ENCODE results near the gene LDLR.
"Not testable (repeated sequence)": the region's sequence is repeated elsewhere in the genome, so short reads cannot be mapped to it uniquely, and the experiment has no call there.

The LDLR gene

DNA sequence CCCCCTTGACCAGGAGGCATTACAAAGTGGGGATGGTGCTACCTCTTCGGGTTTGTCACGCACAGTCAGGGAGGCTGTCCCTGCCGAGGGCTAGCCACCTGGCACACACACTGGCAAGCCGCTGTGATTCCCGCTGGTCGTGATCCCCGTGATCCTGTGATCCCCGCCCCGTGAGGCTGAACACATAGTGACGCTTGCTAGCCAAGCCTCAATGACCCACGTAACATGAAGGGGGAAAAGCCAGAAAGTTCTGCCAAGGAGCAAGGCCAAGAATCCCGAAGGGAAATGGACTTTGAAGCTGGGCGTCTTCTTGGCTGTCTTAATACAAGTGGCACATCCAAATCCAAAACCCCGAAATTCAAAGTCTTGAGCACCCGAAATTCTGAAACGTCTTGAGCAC lies 13.7 kb downstream of the LDLR start:
- TF ChIP-seq, protein P1, sequence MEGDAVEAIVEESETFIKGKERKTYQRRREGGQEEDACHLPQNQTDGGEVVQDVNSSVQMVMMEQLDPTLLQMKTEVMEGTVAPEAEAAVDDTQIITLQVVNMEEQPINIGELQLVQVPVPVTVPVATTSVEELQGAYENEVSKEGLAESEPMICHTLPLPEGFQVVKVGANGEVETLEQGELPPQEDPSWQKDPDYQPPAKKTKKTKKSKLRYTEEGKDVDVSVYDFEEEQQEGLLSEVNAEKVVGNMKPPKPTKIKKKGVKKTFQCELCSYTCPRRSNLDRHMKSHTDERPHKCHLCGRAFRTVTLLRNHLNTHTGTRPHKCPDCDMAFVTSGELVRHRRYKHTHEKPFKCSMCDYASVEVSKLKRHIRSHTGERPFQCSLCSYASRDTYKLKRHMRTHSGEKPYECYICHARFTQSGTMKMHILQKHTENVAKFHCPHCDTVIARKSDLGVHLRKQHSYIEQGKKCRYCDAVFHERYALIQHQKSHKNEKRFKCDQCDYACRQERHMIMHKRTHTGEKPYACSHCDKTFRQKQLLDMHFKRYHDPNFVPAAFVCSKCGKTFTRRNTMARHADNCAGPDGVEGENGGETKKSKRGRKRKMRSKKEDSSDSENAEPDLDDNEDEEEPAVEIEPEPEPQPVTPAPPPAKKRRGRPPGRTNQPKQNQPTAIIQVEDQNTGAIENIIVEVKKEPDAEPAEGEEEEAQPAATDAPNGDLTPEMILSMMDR (IDR thresholded peaks at IDR 0.05; ENCODE audit: low read depth, low read length): no peak
- TF ChIP-seq POLR2A (IDR thresholded peaks at IDR 0.05; ENCODE audit: extremely low read depth, insufficient read length) (no peak), MYC (IDR thresholded peaks at IDR 0.05; ENCODE audit: low read depth, low read length) (no peak)
- TF ChIP-seq, protein P2, sequence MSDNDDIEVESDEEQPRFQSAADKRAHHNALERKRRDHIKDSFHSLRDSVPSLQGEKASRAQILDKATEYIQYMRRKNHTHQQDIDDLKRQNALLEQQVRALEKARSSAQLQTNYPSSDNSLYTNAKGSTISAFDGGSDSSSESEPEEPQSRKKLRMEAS (IDR thresholded peaks at IDR 0.05; ENCODE audit: low read depth, low read length): no peak

DNA sequence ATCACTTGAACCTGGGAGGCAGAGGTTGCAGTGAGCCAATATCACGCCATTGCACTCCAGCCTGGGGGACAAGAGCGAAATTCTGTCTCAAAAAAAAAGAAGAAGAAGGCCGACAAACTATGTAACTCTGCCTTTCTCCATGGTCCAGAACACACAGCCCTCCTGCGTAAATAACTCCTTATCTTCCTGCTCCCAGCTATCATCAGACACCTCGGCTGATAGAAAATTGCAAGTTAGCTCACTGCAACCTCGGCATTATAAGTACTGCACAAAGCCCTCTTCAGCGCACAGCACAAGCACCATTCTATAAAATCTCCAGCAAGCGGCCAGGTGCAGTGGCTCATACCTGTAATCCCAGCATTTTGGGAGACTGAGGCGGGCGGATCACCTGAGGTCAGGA lies 14.4 kb downstream of the LDLR start:
- not testable (repeated sequence) for H3K4me3 ChIP-seq (ENCODE audit: low read depth, low read length); DNase-seq (ENCODE audit: low read depth)

More for the DNA sequence above, 13.7 kb downstream of the LDLR start:
- H3K4me3 ChIP-seq (ENCODE audit: low read depth, low read length): no peak overlapping the region
- DNase-seq (ENCODE audit: low read depth): no peak

DNA sequence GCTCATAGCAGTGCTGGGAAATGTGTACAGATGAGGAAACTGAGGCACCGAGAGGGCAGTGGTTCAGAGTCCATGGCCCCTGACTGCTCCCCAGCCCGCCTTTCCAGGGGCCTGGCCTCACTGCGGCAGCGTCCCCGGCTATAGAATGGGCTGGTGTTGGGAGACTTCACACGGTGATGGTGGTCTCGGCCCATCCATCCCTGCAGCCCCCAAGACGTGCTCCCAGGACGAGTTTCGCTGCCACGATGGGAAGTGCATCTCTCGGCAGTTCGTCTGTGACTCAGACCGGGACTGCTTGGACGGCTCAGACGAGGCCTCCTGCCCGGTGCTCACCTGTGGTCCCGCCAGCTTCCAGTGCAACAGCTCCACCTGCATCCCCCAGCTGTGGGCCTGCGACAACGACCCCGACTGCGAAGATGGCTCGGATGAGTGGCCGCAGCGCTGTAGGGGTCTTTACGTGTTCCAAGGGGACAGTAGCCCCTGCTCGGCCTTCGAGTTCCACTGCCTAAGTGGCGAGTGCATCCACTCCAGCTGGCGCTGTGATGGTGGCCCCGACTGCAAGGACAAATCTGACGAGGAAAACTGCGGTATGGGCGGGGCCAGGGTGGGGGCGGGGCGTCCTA lies 15.9 kb downstream of the LDLR start:
- H3K4me3 ChIP-seq (ENCODE audit: low read depth, low read length): no peak overlapping the region
- TF ChIP-seq POLR2A (IDR thresholded peaks at IDR 0.05; ENCODE audit: extremely low read depth, insufficient read length) (no peak), MYC (IDR thresholded peaks at IDR 0.05; ENCODE audit: low read depth, low read length) (no peak)
- no peak for DNase-seq (ENCODE audit: low read depth)

DNA sequence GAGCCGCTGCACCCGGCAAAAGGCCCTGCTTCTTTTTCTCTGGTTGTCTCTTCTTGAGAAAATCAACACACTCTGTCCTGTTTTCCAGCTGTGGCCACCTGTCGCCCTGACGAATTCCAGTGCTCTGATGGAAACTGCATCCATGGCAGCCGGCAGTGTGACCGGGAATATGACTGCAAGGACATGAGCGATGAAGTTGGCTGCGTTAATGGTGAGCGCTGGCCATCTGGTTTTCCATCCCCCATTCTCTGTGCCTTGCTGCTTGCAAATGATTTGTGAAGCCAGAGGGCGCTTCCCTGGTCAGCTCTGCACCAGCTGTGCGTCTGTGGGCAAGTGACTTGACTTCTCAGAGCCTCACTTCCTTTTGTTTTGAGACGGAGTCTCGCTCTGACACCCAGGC lies 17.2 kb downstream of the LDLR start:
- TF ChIP-seq MYC (IDR thresholded peaks at IDR 0.05; ENCODE audit: low read depth, low read length) (no peak), POLR2A (IDR thresholded peaks at IDR 0.05; ENCODE audit: extremely low read depth, insufficient read length) (no peak)
- TF ChIP-seq, protein P2 (IDR thresholded peaks at IDR 0.05; ENCODE audit: low read depth, low read length): no peak
- TF ChIP-seq, protein P1 (IDR thresholded peaks at IDR 0.05; ENCODE audit: low read depth, low read length): no peak
- H3K4me3 ChIP-seq (ENCODE audit: low read depth, low read length): no peak overlapping the region
- DNase-seq (ENCODE audit: low read depth): no peak

DNA sequence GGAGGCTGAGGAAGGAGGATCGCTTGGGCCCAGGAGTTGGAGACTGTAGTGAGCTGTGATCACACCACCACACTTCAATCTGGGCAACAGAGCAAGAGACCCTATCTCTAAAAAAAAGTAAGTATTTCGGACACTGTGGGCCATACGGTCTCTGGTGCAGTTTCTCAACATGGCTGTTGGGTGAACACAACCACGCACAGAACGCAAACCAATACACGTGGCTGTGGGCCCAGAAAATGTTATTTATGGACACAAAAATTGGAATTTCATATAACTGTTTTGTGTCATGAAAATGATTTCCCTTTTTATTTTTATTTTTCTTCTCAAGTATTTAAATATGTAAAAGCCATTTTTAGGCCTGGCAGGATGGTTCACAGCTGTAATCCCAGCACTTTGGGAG lies 19.5 kb downstream of the LDLR start:
- no peak overlapping the region for H3K4me3 ChIP-seq (ENCODE audit: low read depth, low read length)
- no peak for DNase-seq (ENCODE audit: low read depth)
- TF ChIP-seq MYC (IDR thresholded peaks at IDR 0.05; ENCODE audit: low read depth, low read length): no peak
- no peak for TF ChIP-seq POLR2A (IDR thresholded peaks at IDR 0.05; ENCODE audit: extremely low read depth, insufficient read length)
- TF ChIP-seq, protein P1 (IDR thresholded peaks at IDR 0.05; ENCODE audit: low read depth, low read length): no peak
- TF ChIP-seq, protein P2 (IDR thresholded peaks at IDR 0.05; ENCODE audit: low read depth, low read length): no peak

DNA sequence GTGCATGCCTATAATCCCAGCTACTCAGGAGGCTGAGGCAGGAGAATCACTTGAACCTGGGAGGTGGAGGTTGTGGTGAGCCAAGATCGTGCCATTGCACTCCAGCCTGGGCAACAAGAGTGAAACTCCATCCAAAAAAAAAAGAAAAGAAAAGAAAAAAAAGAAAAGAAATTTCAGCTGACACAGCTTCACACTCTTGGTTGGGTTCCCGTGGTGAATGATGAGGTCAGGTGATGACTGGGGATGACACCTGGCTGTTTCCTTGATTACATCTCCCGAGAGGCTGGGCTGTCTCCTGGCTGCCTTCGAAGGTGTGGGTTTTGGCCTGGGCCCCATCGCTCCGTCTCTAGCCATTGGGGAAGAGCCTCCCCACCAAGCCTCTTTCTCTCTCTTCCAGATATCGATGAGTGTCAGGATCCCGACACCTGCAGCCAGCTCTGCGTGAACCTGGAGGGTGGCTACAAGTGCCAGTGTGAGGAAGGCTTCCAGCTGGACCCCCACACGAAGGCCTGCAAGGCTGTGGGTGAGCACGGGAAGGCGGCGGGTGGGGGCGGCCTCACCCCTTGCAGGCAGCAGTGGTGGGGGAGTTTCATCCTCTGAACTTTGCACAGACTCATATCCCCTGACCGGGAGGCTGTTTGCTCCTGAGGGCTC lies 22.0 kb downstream of the LDLR start:
- H3K4me3 ChIP-seq (ENCODE audit: low read depth, low read length): no peak overlapping the region
- DNase-seq (ENCODE audit: low read depth): no peak
- TF ChIP-seq POLR2A (IDR thresholded peaks at IDR 0.05; ENCODE audit: extremely low read depth, insufficient read length) (no peak), MYC (IDR thresholded peaks at IDR 0.05; ENCODE audit: low read depth, low read length) (no peak)
- TF ChIP-seq, protein P2 (IDR thresholded peaks at IDR 0.05; ENCODE audit: low read depth, low read length): no peak
- TF ChIP-seq, protein P1 (IDR thresholded peaks at IDR 0.05; ENCODE audit: low read depth, low read length): no peak

DNA sequence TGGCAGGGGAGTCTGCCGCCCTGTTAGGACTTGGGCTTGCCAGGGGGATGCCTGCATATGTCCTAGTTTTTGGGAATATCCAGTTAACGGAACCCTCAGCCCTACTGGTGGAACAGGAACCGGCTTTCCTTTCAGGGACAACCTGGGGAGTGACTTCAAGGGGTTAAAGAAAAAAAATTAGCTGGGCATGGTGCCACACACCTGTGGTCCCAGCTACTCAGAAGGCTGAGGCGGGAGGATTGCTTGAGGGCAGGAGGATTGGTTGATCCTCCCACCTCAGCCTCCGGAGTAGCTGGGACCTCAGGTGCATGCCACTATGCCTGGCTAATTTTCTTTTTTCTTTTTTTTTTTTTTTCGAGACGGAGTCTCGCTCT lies 22.5 kb downstream of the LDLR start:
- no peak overlapping the region for H3K4me3 ChIP-seq (ENCODE audit: low read depth, low read length)
- DNase-seq (ENCODE audit: low read depth): no peak
- TF ChIP-seq, protein P2 (IDR thresholded peaks at IDR 0.05; ENCODE audit: low read depth, low read length): no peak
- TF ChIP-seq, protein P1 (IDR thresholded peaks at IDR 0.05; ENCODE audit: low read depth, low read length): no peak
- no peak for TF ChIP-seq POLR2A (IDR thresholded peaks at IDR 0.05; ENCODE audit: extremely low read depth, insufficient read length)
- TF ChIP-seq MYC (IDR thresholded peaks at IDR 0.05; ENCODE audit: low read depth, low read length): no peak

All from NB4 (cell line).